Gastrocnemius medialis (tissue), 4 donors: ENCODE data around the gene TRAF5. TPM values are rescaled to one million over a fixed set of nuclear protein-coding genes. Genes with fewer than 3 reads are reported as not detected.
"Not testable (repeated sequence)": the region's sequence is repeated elsewhere in the genome, so short reads cannot be mapped to it uniquely, and the experiment has no call there.

ENCODE experiments used
- ATAC-seq, 2 donors: fragments of 150-250 bp; one replicate each; pipeline ENCODE4 v1.9.1; 2016
- DNase-seq, 2 donors: peaks; one replicate each; pipeline ENCODE4 v3.0.0-alpha.2; 2019
- H3K27ac ChIP-seq, 4 donors: fragments of 200-600 bp; sonication (generic); 1 replicate in 1 of 4; 2 replicates in 3 of 4; pipeline ENCODE4 v1.5.1; 2016 to 2018; ENCODE audit warnings: mild to moderate bottlenecking in 2 of 4, moderate library complexity in 1 of 4
- H3K27me3 ChIP-seq, 3 donors: fragments of 200-600 bp; sonication (generic) in 2 of 3; 1 replicate in 1 of 3; 2 replicates in 2 of 3; pipeline versions ENCODE4 v1.5.1 to v1.6.0; 2016 to 2019; ENCODE audit warnings: mild to moderate bottlenecking in 1 of 3, moderate library complexity in 1 of 3
- H3K36me3 ChIP-seq, 2 donors: fragments of 200-600 bp; sonication (generic) in 1 of 2; one replicate each; pipeline ENCODE4 v1.5.1; 2017 to 2018
- H3K4me1 ChIP-seq, 2 donors: fragments of 200-600 bp; sonication (generic) in 1 of 2; one replicate each; pipeline ENCODE4 v1.5.1; 2016 to 2017; ENCODE audit warnings: mild to moderate bottlenecking in 2 of 2
- H3K4me3 ChIP-seq, 4 donors: fragments of 200-600 bp; sonication (generic) in 3 of 4; 1 replicate in 1 of 4; 2 replicates in 3 of 4; pipeline ENCODE4 v1.5.1; 2016 to 2019; ENCODE audit warnings: mild to moderate bottlenecking in 2 of 4
- H3K9me3 ChIP-seq, 3 donors: fragments of 200-600 bp; sonication (generic) in 2 of 3; 1 replicate in 1 of 3; 2 replicates in 2 of 3; pipeline ENCODE4 v1.5.1; 2016 to 2019
- CTCF ChIP-seq, 5 experiments: fragments of 450-650 bp in 3 of 5; fragments of 200-600 bp in 2 of 5; sonication (generic) in 2 of 5; IDR thresholded peaks in 4 of 5; conservative IDR thresholded peaks in 1 of 5; 1 replicate in 4 of 5; 2 replicates in 1 of 5; pipeline ENCODE4 v1.5.1; 2016 to 2019; ENCODE audit warnings: antibody characterized with exemption in 5 of 5, mild to moderate bottlenecking in 3 of 5, moderate library complexity in 3 of 5
- POLR2A ChIP-seq, 2 donors: fragments of 450-650 bp; IDR thresholded peaks; one replicate each; pipeline ENCODE4 v1.6.1; 2017; ENCODE audit warnings: antibody characterized with exemption in 2 of 2, mild to moderate bottlenecking in 2 of 2, moderate library complexity in 2 of 2
- in situ Hi-C, 4 donors: fragments of 200-750 bp; cut with MboI; loops; one replicate each; pipeline versions ENCODE4 v1.15.0 to v1.8.0; 2017; ENCODE audit warnings: low sequenced_read_pairs in 4 of 4
- intact Hi-C: fragments of 100-400 bp; cut with DNase I; formaldehyde crosslinking; loops from one replicate; pipeline ENCODE4 v1.15.1; 2023; ENCODE audit warnings: low total_unique reads
- total RNA-seq, 4 donors: library from RNA; depleted of rRNA; stranded (reverse); fragments of >200 nt; gene quantifications; one replicate each; pipeline versions ENCODE4 v1.1.0 to v1.2.3, GENCODE V29; 2016

The TRAF5 gene
- total RNA-seq, 4 donors from 2014 or later, result 0.29 to 0.84 (median 0.60) TPM

GRCh38 chr1:211393203-211393602, 66.6 kb downstream of the TRAF5 start:
- no peaks in the 10 kb centered on the region for H3K9me3 ChIP-seq
- intact Hi-C loops (no loop called here), in situ Hi-C loops (no loop called here)
- no peak overlapping the region for H3K27ac ChIP-seq
- H3K27me3 ChIP-seq, result no peaks in the 10 kb centered on the region
- no peak for DNase-seq
- H3K36me3 ChIP-seq, result peaks cover 0 to 7% of the 10 kb centered on the region in 2 donors
- no peak for ATAC-seq
- H3K4me3 ChIP-seq, result no peak overlapping the region
- TF ChIP-seq CTCF (IDR thresholded peaks at IDR 0.05 in 4 of 5, conservative IDR thresholded peaks at IDR 0.05 in 1 of 5) (no peak), POLR2A (IDR thresholded peaks at IDR 0.05) (no peak)
- H3K4me1 ChIP-seq, result no peaks in the 10 kb centered on the region

DNA sequence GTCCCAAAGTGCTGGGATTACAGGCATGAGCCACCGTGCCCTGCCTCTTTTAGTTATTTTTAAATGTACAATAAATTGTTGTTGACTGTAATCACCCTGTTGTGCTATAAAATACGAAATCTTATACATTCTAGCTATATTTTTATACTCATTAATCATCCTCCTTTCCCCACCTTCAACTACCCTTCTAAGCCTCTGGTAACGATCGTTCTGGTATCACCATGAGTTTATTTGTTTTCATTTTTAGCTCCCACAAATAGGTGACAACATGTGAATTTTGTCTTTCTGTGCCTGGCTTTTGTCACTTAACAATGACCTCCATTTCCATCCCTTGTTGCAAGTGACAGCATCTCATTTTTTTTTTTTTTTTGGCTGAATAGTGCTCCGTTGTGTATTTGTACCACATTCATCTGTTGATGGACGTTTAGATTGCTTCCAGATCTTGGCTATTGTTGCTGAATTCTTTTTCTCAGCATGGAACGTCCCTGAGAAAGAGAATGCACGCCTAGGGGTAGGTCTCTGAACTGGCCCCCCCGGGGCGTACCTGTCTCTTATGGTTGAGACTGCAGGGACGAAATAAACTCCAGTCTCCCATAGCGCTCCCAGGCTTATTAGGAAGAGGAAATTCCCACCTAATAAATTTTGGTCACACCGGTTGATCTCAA, 71.8 kb downstream of the TRAF5 start:
- DNase-seq, H3K9me3 ChIP-seq, H3K36me3 ChIP-seq, intact Hi-C loops, ATAC-seq, H3K27ac ChIP-seq, H3K27me3 ChIP-seq, in situ Hi-C loops, H3K4me3 ChIP-seq, H3K4me1 ChIP-seq: not testable (repeated sequence)

GRCh38 chr1:211399851-211400393, 73.3 kb downstream of the TRAF5 start:
- H3K27me3 ChIP-seq, in situ Hi-C loops, H3K9me3 ChIP-seq, H3K4me3 ChIP-seq, H3K27ac ChIP-seq, ATAC-seq, H3K4me1 ChIP-seq, intact Hi-C loops, H3K36me3 ChIP-seq, DNase-seq: not testable (repeated sequence)

GRCh38 chr1:211401751-211402150, 75.1 kb downstream of the TRAF5 start:
- ATAC-seq, in situ Hi-C loops, DNase-seq, H3K36me3 ChIP-seq, H3K27me3 ChIP-seq, H3K9me3 ChIP-seq, H3K4me1 ChIP-seq, H3K4me3 ChIP-seq, H3K27ac ChIP-seq, intact Hi-C loops: not testable (repeated sequence)

GRCh38 chr1:211406086-211406485, 79.5 kb downstream of the TRAF5 start:
- ATAC-seq, in situ Hi-C loops, H3K4me3 ChIP-seq, H3K27me3 ChIP-seq, DNase-seq, intact Hi-C loops, H3K4me1 ChIP-seq, H3K27ac ChIP-seq, H3K36me3 ChIP-seq, H3K9me3 ChIP-seq: not testable (repeated sequence)

- H3K9me3 ChIP-seq, H3K4me1 ChIP-seq, in situ Hi-C loops, DNase-seq, H3K27me3 ChIP-seq, H3K4me3 ChIP-seq, ATAC-seq, H3K27ac ChIP-seq, H3K36me3 ChIP-seq, intact Hi-C loops: not testable (repeated sequence)
These were observed 81.1 kb downstream of the TRAF5 start for GRCh38 chr1:211407749-211408148.

- no peak for DNase-seq
- Histone ChIP-seq H3K4me3 (no peak overlapping the region), H3K27ac (no peak overlapping the region), H3K27me3 (peaks cover 0 to 7% (median 3%) of the 10 kb centered on the region in 3 donors), H3K9me3 (no peaks in the 10 kb centered on the region), H3K4me1 (no peaks in the 10 kb centered on the region), H3K36me3 (no peaks in the 10 kb centered on the region)
- intact Hi-C loops (no loop called here), in situ Hi-C loops (no loop called here)
- ATAC-seq, result no peak
- TF ChIP-seq CTCF (IDR thresholded peaks at IDR 0.05 in 4 of 5, conservative IDR thresholded peaks at IDR 0.05 in 1 of 5) (no peak), POLR2A (IDR thresholded peaks at IDR 0.05) (no peak)
These were observed 85.0 kb downstream of the TRAF5 start for GRCh38 chr1:211411639-211412038.
